OCI-LY3 (cell line): ENCODE data around the gene DSCAM.

Experiments used
- H2AFZ ChIP-seq: fragments of 200-600, 300-600 bp; shearing (Covaris generic); 2 replicates; pipeline ENCODE4 v1.6.0; 2014; ENCODE audit warnings: antibody characterized with exemption, low read depth, low read length
- H3K27ac ChIP-seq: fragments of 200-600, 300-600 bp; sonication (generic); 2 replicates; pipeline ENCODE4 v1.5.1; 2014; ENCODE audit warnings: mild to moderate bottlenecking, low read length, moderate library complexity, mixed read lengths
- H3K27me3 ChIP-seq: fragments of 200-600, 300-600 bp; sonication (generic); 2 replicates; pipeline ENCODE4 v1.6.1; 2014; ENCODE audit warnings: low read depth, low read length, mixed read lengths
- H3K36me3 ChIP-seq: fragments of 200-600, 300-600 bp; sonication (generic); replicated peaks from 2 replicates; pipeline ENCODE3; 2014; ENCODE audit warnings: low read depth, low read length, mixed read lengths
- H3K4me1 ChIP-seq: fragments of 300-600, 200-600 bp; sonication (generic); 2 replicates; pipeline ENCODE4 v1.6.1; 2014; ENCODE audit warnings: low read length, mixed read lengths
- H3K4me2 ChIP-seq: fragments of 200-600, 300-600 bp; sonication (generic); 2 replicates; pipeline ENCODE4 v1.6.1; 2014; ENCODE audit warnings: low read length, mixed read lengths
- H3K4me3 ChIP-seq: fragments of 300-600, 200-600 bp; sonication (generic); 2 replicates; pipeline ENCODE4 v1.5.1; 2014; ENCODE audit warnings: antibody characterized with exemption, mild to moderate bottlenecking, low read length, moderate library complexity
- H3K79me2 ChIP-seq: fragments of 300-600, 200-600 bp; shearing (Covaris generic); 2 replicates; pipeline ENCODE4 v1.6.1; 2014; ENCODE audit warnings: mild to moderate bottlenecking, low read length, mixed read lengths
- H3K9ac ChIP-seq: fragments of 300-600, 200-600 bp; shearing (Covaris generic); 2 replicates; pipeline ENCODE4 v1.6.0; 2014; ENCODE audit warnings: mild to moderate bottlenecking, low read length, moderate library complexity
- H3K9me3 ChIP-seq: fragments of 200-600, 300-600 bp; shearing (Covaris generic); 2 replicates; pipeline ENCODE4 v1.6.1; 2014; ENCODE audit warnings: low read length, mixed read lengths; ENCODE audit not compliant: insufficient read depth
- H4K20me1 ChIP-seq: fragments of 200-600, 300-600 bp; sonication (generic); 2 replicates; pipeline ENCODE4 v1.6.1; 2016; ENCODE audit warnings: low read length, mixed read lengths; ENCODE audit not compliant: insufficient read depth
- CTCF ChIP-seq: fragments of 200-600, 300-600 bp; sonication (generic); IDR thresholded peaks from 2 replicates; pipeline ENCODE4 v1.5.1; 2014; ENCODE audit warnings: antibody characterized with exemption, low read length, low read depth
- EZH2phosphoT487 ChIP-seq: fragments of 200-600 bp; shearing (Covaris generic); IDR thresholded peaks from 2 replicates; pipeline ENCODE4 v1.6.1; 2018; ENCODE audit warnings: antibody characterized with exemption, mixed run types, low read depth

DSCAM gene

GRCh38 chr21:40731206-40731605, 115.8 kb downstream of the DSCAM start:
- H3K27me3 ChIP-seq, result no peaks in the 10 kb centered on the region
- H4K20me1 ChIP-seq, result no peaks in the 10 kb centered on the region
- no peak overlapping the region for H3K4me3 ChIP-seq
- no peaks in the 10 kb centered on the region for H3K9me3 ChIP-seq
- H3K79me2 ChIP-seq, result no peaks in the 10 kb centered on the region
- no peak overlapping the region for H3K27ac ChIP-seq
- H3K36me3 ChIP-seq, result no peaks in the 10 kb centered on the region
- H3K4me2 ChIP-seq, result no peak overlapping the region
- no peak for TF ChIP-seq EZH2phosphoT487
- no peak for TF ChIP-seq CTCF
- H3K4me1 ChIP-seq, result no peaks in the 10 kb centered on the region
- no peak overlapping the region for H2AFZ ChIP-seq
- no peak overlapping the region for H3K9ac ChIP-seq

- H3K79me2 ChIP-seq, result no peaks in the 10 kb centered on the region
- H3K4me1 ChIP-seq, result no peaks in the 10 kb centered on the region
- no peak overlapping the region for H2AFZ ChIP-seq
- TF ChIP-seq EZH2phosphoT487, result no peak
- TF ChIP-seq CTCF, result no peak
- no peak overlapping the region for H3K27ac ChIP-seq
- no peaks in the 10 kb centered on the region for H4K20me1 ChIP-seq
- no peaks in the 10 kb centered on the region for H3K9me3 ChIP-seq
- no peaks in the 10 kb centered on the region for H3K36me3 ChIP-seq
- no peak overlapping the region for H3K9ac ChIP-seq
- H3K27me3 ChIP-seq, result no peaks in the 10 kb centered on the region
- no peak overlapping the region for H3K4me2 ChIP-seq
- H3K4me3 ChIP-seq, result no peak overlapping the region
These were observed 116.5 kb downstream of the DSCAM start for GRCh38 chr21:40730426-40730800.

- H3K9me3 ChIP-seq, result no peaks in the 10 kb centered on the region
- H4K20me1 ChIP-seq, result no peaks in the 10 kb centered on the region
- no peak overlapping the region for H3K4me2 ChIP-seq
- no peak overlapping the region for H3K9ac ChIP-seq
- H3K4me3 ChIP-seq, result no peak overlapping the region
- no peaks in the 10 kb centered on the region for H3K27me3 ChIP-seq
- H3K27ac ChIP-seq, result no peak overlapping the region
- no peaks in the 10 kb centered on the region for H3K4me1 ChIP-seq
- H3K36me3 ChIP-seq, result no peaks in the 10 kb centered on the region
- H3K79me2 ChIP-seq, result no peaks in the 10 kb centered on the region
- no peak overlapping the region for H2AFZ ChIP-seq
- TF ChIP-seq CTCF (no peak), EZH2phosphoT487 (no peak)
These were observed 117.1 kb downstream of the DSCAM start for GRCh38 chr21:40729761-40730425.

GRCh38 chr21:40723966-40724365, 123.0 kb downstream of the DSCAM start:
- Histone ChIP-seq H3K36me3 (no peaks in the 10 kb centered on the region), H3K4me2 (no peak overlapping the region), H4K20me1 (no peaks in the 10 kb centered on the region), H3K27ac (no peak overlapping the region), H3K9ac (no peak overlapping the region), H3K9me3 (no peaks in the 10 kb centered on the region), H3K4me3 (no peak overlapping the region), H2AFZ (no peak overlapping the region), H3K4me1 (no peaks in the 10 kb centered on the region), H3K27me3 (no peaks in the 10 kb centered on the region), H3K79me2 (no peaks in the 10 kb centered on the region)
- TF ChIP-seq CTCF (no peak), EZH2phosphoT487 (no peak)
